ENCODE data around the gene GLI2.

- TF ChIP-seq YY1 (IDR thresholded peaks at IDR 0.05; ENCODE audit: insufficient read depth, insufficient read length) (no peak), SUZ12 (IDR thresholded peaks at IDR 0.05; ENCODE audit: extremely low read depth, insufficient read depth, insufficient read length) (no peak)
These were observed 24.1 kb downstream of the GLI2 start for GRCh38 chr2:120759543-120760331.
